GM18505 (cell line): ENCODE results near the gene OAT.

Source experiments
- ATAC-seq: cut with Tn5 transposase; IDR thresholded peaks from one replicate; pipeline ENCODE4 v1.9.1; 2021; ENCODE audit not compliant: unreplicated experiment
- POLR2A ChIP-seq: IDR thresholded peaks from 4 replicates; pipeline ENCODE4 v1.6.1; 2011; ENCODE audit warnings: borderline replicate concordance; ENCODE audit not compliant: insufficient read depth, insufficient read length; ENCODE audit errors: extremely low read depth

The OAT gene

GRCh38 chr10:124384591-124385190, 34.0 kb downstream of the OAT start:
- TF ChIP-seq POLR2A, result no peak
- ATAC-seq, result no peak

- TF ChIP-seq POLR2A, result no peak
- no peak for ATAC-seq
Observed at GRCh38 chr10:124384172-124384571, 34.6 kb downstream of the OAT start.

GRCh38 chr10:124383496-124383895, 35.2 kb downstream of the OAT start:
- TF ChIP-seq POLR2A, result no peak
- no peak for ATAC-seq

- no peak for TF ChIP-seq POLR2A
- no peak for ATAC-seq
Observed at GRCh38 chr10:124381011-124381611, 37.6 kb downstream of the OAT start.

- TF ChIP-seq POLR2A, result no peak
- no peak for ATAC-seq
Observed at GRCh38 chr10:124380256-124380995, 38.3 kb downstream of the OAT start.

- TF ChIP-seq POLR2A, result no peak
- no peak for ATAC-seq
Observed at GRCh38 chr10:124379609-124380193, 39.0 kb downstream of the OAT start.

GRCh38 chr10:124378881-124379471, 39.7 kb downstream of the OAT start:
- no peak for ATAC-seq
- no peak for TF ChIP-seq POLR2A

GRCh38 chr10:124378271-124378670, 40.5 kb downstream of the OAT start:
- ATAC-seq, result no peak
- no peak for TF ChIP-seq POLR2A

- no peak for TF ChIP-seq POLR2A
- ATAC-seq, result no peak
Observed at GRCh38 chr10:124377101-124377500, 41.6 kb downstream of the OAT start.

GRCh38 chr10:124376411-124376810, 42.3 kb downstream of the OAT start:
- ATAC-seq, result no peak
- no peak for TF ChIP-seq POLR2A

GRCh38 chr10:124375691-124376090, 43.0 kb downstream of the OAT start:
- no peak for TF ChIP-seq POLR2A
- ATAC-seq, result no peak

- no peak for TF ChIP-seq POLR2A
- ATAC-seq, result no peak
Observed at GRCh38 chr10:124375353-124375614, 43.4 kb downstream of the OAT start.

GRCh38 chr10:124374535-124375352, 44.0 kb downstream of the OAT start:
- no peak for ATAC-seq
- no peak for TF ChIP-seq POLR2A
